ENCODE data around the gene SUN3.

SUN3 gene

GRCh38 chr7:48028938-48029337 lies at the start of gene SUN3:
Gene SUN3 (minus strand): TSS chr7:48029107. CDS start chr7:48028938, 169 bp downstream.
- no peak for DNase-seq

GRCh38 chr7:48078470-48078869 lies 49.6 kb upstream of the SUN3 start:
- no peak for DNase-seq

- no peak for DNase-seq
Observed at GRCh38 chr7:48077423-48077822, 48.5 kb upstream of the SUN3 start.

GRCh38 chr7:48074204-48074654 lies 45.3 kb upstream of the SUN3 start:
- DNase-seq = no peak

- no peak for DNase-seq
Observed at GRCh38 chr7:48067475-48067874, 38.6 kb upstream of the SUN3 start.

GRCh38 chr7:48063985-48064384 lies 35.1 kb upstream of the SUN3 start:
- DNase-seq = no peak

GRCh38 chr7:48059706-48060105 lies 30.8 kb upstream of the SUN3 start:
- no peak for DNase-seq

- no peak for DNase-seq
Observed at GRCh38 chr7:48058990-48059389, 30.1 kb upstream of the SUN3 start.

GRCh38 chr7:48053736-48054135 lies 24.8 kb upstream of the SUN3 start:
- DNase-seq = no peak

- no peak for DNase-seq
Observed at GRCh38 chr7:48052748-48053147, 23.8 kb upstream of the SUN3 start.

GRCh38 chr7:48049850-48050249 lies 20.9 kb upstream of the SUN3 start:
- no peak for DNase-seq

GRCh38 chr7:48048113-48048512 lies 19.2 kb upstream of the SUN3 start:
- no peak for DNase-seq

GRCh38 chr7:48046458-48046857 lies 17.6 kb upstream of the SUN3 start:
- no peak for DNase-seq

GRCh38 chr7:48045195-48045765 lies 16.4 kb upstream of the SUN3 start:
- DNase-seq = no peak

- DNase-seq = no peak
Observed at GRCh38 chr7:48042636-48043035, 13.7 kb upstream of the SUN3 start.

- DNase-seq = no peak
Observed at GRCh38 chr7:48042216-48042615, 13.3 kb upstream of the SUN3 start.

- DNase-seq = no peak
Observed at GRCh38 chr7:48041653-48041970, 12.7 kb upstream of the SUN3 start.

GRCh38 chr7:48040944-48041652 lies 12.2 kb upstream of the SUN3 start:
- no peak for DNase-seq

- no peak for DNase-seq
Observed at GRCh38 chr7:48038815-48039506, 10.1 kb upstream of the SUN3 start.

- DNase-seq = no peak
Observed at GRCh38 chr7:48035967-48036478, 7.1 kb upstream of the SUN3 start.

GRCh38 chr7:48035301-48035966 lies 6.5 kb upstream of the SUN3 start, which contains the start of gene C7orf57:
Gene C7orf57 (plus strand): TSS chr7:48035543. CDS start chr7:48036309, 766 bp downstream.
- DNase-seq = peak; percentile 88

- DNase-seq = no peak
Observed at GRCh38 chr7:48033922-48034321, 5.0 kb upstream of the SUN3 start.

- DNase-seq = no peak
Observed at GRCh38 chr7:48031111-48031510, 2.2 kb upstream of the SUN3 start.
